Measurements from ENCODE around the gene CXCL9.
"Not testable (repeated sequence)": the region's sequence is repeated elsewhere in the genome, so short reads cannot be mapped to it uniquely, and the experiment has no call there.

Gene CXCL9

GRCh38 chr4:76007089-76007862 lies at the start of gene CXCL9:
Gene CXCL9 (minus strand): TSS chr4:76007509. CDS start chr4:76007449, 60 bp downstream.
- no peak for DNase-seq

- DNase-seq = no peak
These were observed 48.1 kb upstream of the CXCL9 start for GRCh38 chr4:76055421-76055820.

- no peak for DNase-seq
These were observed 47.7 kb upstream of the CXCL9 start for GRCh38 chr4:76055016-76055415.

DNA sequence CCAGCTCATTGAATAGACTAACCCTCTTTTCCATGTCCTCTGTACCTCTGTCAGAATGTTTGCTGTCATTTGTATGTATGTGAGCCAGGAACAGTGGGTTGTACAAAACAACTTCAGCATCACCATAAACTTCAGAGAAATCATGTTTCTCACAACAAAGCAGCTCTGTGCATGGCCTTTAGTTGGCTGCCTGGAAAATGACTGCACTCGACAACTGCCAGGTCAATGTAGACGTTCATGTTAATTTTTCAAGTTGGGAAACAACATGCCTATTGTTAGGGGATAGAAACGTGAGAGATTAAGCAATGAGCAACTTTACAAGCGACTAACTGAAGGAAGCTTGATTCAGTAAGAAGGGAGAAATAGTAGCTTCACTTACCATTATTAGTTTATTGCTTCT lies 46.4 kb upstream of the CXCL9 start:
- no peak for DNase-seq

GRCh38 chr4:76050560-76051050 lies 43.3 kb upstream of the CXCL9 start:
- not testable (repeated sequence) for DNase-seq

GRCh38 chr4:76049860-76050416 lies 42.6 kb upstream of the CXCL9 start:
- DNase-seq = not testable (repeated sequence)

GRCh38 chr4:76044686-76045085 lies 37.4 kb upstream of the CXCL9 start:
- not testable (repeated sequence) for DNase-seq

DNA sequence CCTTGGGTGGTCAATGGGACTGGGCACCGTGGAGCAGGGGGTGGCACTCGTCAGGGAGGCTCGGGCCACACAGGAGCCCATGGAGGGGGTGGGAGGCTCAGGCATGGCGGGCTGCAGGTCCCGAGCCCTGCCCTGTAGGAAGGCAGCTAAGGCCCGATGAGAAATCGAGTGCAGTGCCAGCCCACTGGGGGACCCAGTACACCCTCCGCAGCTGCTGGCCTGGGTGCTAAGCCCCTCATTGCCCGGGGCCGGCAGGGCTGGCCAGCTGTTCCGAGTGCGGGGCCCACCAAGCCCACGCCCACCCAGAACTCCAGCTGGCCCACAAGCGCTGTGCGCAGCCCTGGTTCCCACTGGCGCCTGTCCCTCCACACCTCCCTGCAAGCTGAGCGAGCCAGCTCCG lies 36.0 kb upstream of the CXCL9 start:
- DNase-seq = not testable (repeated sequence)

DNA sequence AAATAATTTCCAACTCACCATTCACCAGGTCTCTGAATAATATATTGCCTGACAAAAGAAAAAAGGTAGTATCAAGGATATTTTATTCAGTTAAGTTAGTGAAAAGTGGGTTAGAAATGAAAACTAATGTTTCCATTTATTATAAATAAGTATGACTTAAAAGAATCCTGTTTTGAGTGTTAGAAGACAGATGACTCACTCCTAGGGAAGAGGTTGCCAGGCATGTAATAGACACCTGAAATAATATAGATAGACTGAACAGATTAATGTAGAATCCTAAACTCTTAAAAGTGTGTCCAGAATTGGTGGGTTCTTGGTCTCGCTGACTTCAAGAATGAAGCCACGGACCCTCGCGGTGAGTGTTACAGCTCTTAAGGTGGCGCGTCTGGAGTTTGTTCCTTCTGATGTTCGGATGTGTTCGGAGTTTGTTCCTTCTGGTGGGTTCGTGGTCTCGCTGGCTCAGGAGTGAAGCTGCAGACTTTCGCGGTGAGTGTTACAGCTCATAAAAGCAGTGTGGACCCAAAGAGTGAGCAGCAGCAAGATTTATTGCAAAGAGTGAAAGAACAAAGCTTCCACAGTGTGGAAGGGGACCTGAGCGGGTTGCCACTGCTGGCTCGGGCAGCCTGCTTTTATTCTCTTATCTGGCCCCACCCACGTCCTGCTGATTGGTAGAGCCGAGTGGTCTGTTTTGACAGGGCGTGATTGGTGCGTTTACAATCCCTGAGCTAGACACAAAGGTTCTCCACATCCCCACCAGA lies 35.1 kb upstream of the CXCL9 start:
- not testable (repeated sequence) for DNase-seq

DNA sequence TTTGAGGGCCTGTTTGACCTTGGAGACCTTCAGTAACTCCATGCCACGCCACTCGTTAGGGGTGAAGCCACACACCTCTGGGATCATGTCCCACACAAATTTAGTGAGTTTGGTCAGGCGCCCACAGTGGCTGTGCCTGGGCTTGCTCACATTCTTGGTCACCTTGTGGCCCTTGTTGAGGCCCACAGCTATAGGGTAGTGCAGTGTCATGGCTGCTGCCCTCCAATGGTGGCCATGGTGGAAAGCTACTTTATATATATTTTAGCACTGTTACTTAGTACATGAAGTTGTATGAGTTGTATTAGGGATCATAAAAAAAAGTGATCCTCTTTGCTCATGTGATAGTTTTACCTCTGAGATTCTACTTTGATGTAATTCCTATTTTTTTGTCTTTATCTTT lies 29.5 kb upstream of the CXCL9 start:
- no peak for DNase-seq

GRCh38 chr4:76035799-76036380 lies 28.6 kb upstream of the CXCL9 start, which contains the start of gene CXCL11:
Gene CXCL11 (minus strand): TSS chr4:76036070. CDS start chr4:76035987, 83 bp downstream.
- no peak for DNase-seq

DNA sequence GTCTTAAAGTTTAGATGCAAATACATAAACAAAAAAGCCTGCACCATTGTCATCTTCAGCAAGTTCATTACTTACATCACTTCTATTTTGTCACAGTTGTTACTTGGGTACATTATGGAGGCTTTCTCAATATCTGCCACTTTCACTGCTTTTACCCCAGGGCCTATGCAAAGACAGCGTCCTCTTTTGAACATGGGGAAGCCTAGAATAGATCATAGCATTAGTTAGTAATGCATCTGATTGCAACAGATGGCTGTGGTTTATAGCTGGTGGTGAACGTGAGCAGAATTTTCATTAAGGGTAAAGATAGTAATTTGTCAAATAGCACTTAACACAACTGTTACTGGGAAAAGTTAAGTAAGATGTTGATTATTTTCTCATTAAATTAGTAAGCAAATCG lies 27.8 kb upstream of the CXCL9 start:
- no peak for DNase-seq

- DNase-seq = no peak
These were observed 22.0 kb upstream of the CXCL9 start for GRCh38 chr4:76029300-76029699.

- no peak for DNase-seq
These were observed 21.0 kb upstream of the CXCL9 start for GRCh38 chr4:76028350-76028765.

DNA sequence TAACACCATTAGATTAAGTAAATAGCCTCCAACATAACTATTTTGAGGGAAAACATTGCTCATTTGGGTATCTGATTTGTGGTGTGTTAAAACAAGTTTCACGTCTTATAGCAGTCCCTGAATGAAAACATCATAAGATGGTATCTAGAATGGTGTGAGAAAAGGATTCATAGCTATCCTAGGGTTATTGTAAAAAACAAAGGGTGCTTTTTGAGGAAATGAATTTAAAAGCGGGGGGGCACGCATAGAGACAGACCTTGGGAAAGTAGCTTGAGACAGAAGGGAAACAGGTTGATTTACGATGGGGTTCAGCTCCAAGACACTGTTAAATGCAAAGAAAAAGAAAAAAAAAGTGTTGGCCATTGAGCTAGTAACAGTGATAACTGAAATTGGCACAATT lies 16.8 kb upstream of the CXCL9 start:
- no peak for DNase-seq

GRCh38 chr4:76023389-76023788 lies 16.1 kb upstream of the CXCL9 start, which contains the start of gene CXCL10:
Gene CXCL10 (minus strand): TSS chr4:76023497. CDS start chr4:76023431, 66 bp downstream.
- no peak for DNase-seq

GRCh38 chr4:76022677-76023076 lies 15.4 kb upstream of the CXCL9 start:
- no peak for DNase-seq

- no peak for DNase-seq
These were observed 14.7 kb upstream of the CXCL9 start for GRCh38 chr4:76022031-76022430.

DNA sequence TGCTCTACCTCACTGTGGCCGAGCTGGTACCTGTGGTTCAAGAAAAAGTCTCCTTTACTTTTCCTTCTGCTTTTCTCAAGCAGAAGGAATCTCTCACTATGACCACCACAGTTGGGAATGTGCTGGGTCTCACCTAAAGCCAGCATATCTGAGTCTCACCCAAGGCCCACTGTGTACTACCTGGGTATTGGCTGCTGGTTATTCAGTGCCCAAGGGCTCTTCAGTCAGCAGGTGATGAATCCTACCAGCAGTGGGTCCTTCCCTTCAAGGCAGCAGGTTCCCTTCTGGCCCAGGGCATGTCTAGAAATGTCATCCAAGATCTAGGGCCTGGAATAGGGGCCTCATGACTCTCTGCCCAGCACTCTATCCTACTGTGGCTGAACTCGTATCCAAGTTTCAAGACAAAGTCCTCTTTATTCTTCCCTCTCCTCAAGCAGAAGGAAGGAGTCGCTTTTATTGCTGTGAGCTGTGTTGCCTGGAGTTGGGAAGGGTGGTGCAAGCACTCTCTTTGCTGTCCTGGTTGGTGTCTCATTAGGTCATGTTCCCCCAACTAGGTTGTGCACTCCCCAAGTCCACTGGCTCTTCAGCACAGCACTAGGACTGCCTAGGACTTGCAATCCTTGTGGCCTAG lies 9.9 kb upstream of the CXCL9 start:
- DNase-seq = no peak

DNA sequence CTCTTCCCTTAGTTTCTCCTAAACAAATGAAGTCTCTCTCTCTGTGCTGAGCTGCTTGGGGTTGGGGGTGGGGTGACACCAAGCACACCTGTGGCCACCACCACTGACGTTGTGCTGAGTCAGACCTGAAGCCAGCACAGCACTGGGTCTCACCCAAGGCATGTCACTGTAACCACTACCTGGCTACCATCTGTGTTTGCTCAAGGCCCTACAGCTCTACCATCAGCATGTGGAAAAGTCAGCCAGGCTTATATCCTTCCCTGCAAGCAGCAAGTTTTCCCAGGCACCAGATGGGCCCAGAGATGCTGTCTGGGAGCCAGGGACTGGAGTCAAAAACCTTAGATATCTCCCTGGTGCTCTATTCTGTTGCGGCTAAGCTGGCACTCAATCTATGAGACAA lies 9.1 kb upstream of the CXCL9 start:
- no peak for DNase-seq

DNA sequence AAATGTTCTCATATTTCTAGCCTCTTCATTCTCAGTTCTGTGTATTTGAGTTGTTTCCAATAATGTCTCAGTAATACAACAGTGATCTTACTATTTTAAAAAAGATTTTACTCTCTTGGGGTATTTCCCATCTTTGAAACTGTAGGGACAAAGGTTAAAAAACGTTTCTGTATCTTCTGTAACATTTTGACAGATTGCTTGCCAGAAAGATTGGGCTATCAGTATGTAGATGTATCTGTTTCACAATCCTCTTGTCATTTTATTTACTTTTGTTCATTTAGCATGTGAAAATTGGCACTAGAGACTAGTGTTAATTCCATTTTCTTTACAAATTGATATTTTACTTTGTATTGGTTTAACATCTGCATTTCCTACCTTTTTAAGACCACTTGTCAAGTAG lies 6.2 kb upstream of the CXCL9 start:
- DNase-seq = no peak

DNA sequence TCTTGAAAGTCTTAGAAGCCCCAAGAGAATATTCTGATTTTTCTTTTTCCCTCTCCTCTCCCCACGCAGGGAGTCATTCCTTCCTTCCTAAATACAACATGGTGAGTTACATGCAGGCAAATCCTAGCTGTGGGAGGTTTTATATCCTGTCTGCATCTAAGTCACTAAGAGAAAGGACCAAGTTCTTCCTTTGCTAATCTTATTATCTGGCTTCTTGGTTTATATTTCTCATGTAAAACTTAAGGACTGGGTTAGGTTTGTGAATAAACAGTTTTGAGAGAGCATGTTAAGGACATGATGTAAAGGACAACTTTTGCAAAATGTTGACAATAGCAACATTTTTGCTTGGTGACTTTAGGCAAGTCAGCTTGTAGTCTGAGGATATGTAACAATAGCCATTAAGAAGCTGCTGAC lies 5.1 kb upstream of the CXCL9 start:
- DNase-seq = no peak
